SIG-M5 (cell line): ENCODE measurements around the gene STAC3.

Experiments
- DNase-seq: peaks from one replicate; lab custom pipeline; 2025; lab: John Stamatoyannopoulos, UW

STAC3 gene

GRCh38 chr12:57222286-57223190 lies 28.4 kb downstream of the STAC3 start:
- DNase-seq = no peak

GRCh38 chr12:57221169-57221917 lies 29.6 kb downstream of the STAC3 start:
- DNase-seq = no peak

GRCh38 chr12:57220770-57221168 lies 30.2 kb downstream of the STAC3 start:
- no peak for DNase-seq

GRCh38 chr12:57219993-57220754 lies 30.8 kb downstream of the STAC3 start:
- no peak for DNase-seq

- DNase-seq = no peak
These were observed 31.6 kb downstream of the STAC3 start for GRCh38 chr12:57219205-57219992.

- DNase-seq = no peak
These were observed 32.7 kb downstream of the STAC3 start for GRCh38 chr12:57218030-57218853.

- DNase-seq = no peak
These were observed 33.8 kb downstream of the STAC3 start for GRCh38 chr12:57216921-57217879.

- no peak for DNase-seq
These were observed 34.7 kb downstream of the STAC3 start, which contains the start of gene NXPH4 for GRCh38 chr12:57216014-57216911. Gene NXPH4 (plus strand): TSS chr12:57216794. CDS start chr12:57216970, 176 bp downstream.

GRCh38 chr12:57215668-57216013 lies 35.3 kb downstream of the STAC3 start:
- DNase-seq = no peak

GRCh38 chr12:57215065-57215464 lies 35.9 kb downstream of the STAC3 start:
- DNase-seq = no peak

GRCh38 chr12:57214398-57214781 lies 36.6 kb downstream of the STAC3 start:
- no peak for DNase-seq

GRCh38 chr12:57213763-57214397 lies 37.1 kb downstream of the STAC3 start:
- no peak for DNase-seq

GRCh38 chr12:57213058-57213715 lies 37.8 kb downstream of the STAC3 start:
- DNase-seq = no peak

GRCh38 chr12:57212701-57213057 lies 38.3 kb downstream of the STAC3 start:
- DNase-seq = no peak

GRCh38 chr12:57211791-57212700 lies 38.9 kb downstream of the STAC3 start:
- DNase-seq = no peak

- no peak for DNase-seq
These were observed 39.9 kb downstream of the STAC3 start for GRCh38 chr12:57210926-57211692.
